Measurements from ENCODE around the gene PLXNA3.

The PLXNA3 gene

GRCh38 chrX:154458116-154458953, at the start of gene PLXNA3:
TSS of gene PLXNA3 (plus strand) at chrX:154458281. CDS start at chrX:154460184, 1,903 bp downstream.
- peak; percentile 85 for DNase-seq

GRCh38 chrX:154408659-154409221, 49.3 kb upstream of the PLXNA3 start:
- no peak for DNase-seq

GRCh38 chrX:154409222-154409871, 48.7 kb upstream of the PLXNA3 start, which contains the start of gene DNASE1L1:
TSS of gene DNASE1L1 (minus strand) at chrX:154409254. CDS start at chrX:154405568, 3,686 bp downstream.
- DNase-seq: no peak

GRCh38 chrX:154411981-154412340, 46.1 kb upstream of the PLXNA3 start:
- peak; percentile 79 for DNase-seq

DNA sequence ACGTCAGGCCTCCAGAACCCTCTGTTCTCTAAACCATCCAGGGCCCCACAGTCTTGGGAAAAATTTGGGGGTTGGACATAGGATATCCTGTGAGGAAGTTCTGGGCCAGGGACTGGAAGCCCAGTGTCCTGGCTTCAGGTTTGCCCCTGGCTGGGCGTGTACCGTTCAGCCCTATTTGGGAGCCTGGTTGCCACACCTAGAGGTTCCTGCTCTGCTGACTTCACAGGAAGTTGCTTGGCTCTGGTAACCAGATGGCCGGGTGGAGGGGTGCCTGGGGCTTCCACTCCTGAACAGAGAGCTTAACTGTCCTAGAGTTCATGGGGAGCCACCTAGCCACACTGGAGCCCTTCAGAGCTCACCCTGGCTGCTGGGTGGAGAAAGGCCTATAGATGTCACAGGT, 45.6 kb upstream of the PLXNA3 start:
- no peak for DNase-seq

- no peak for DNase-seq
Measured at GRCh38 chrX:154413142-154413541, 44.9 kb upstream of the PLXNA3 start.

GRCh38 chrX:154417157-154417556, 40.9 kb upstream of the PLXNA3 start:
- no peak for DNase-seq

GRCh38 chrX:154419189-154419588, 38.9 kb upstream of the PLXNA3 start:
- DNase-seq: no peak

GRCh38 chrX:154419688-154420401, 38.2 kb upstream of the PLXNA3 start:
- DNase-seq: no peak

DNA sequence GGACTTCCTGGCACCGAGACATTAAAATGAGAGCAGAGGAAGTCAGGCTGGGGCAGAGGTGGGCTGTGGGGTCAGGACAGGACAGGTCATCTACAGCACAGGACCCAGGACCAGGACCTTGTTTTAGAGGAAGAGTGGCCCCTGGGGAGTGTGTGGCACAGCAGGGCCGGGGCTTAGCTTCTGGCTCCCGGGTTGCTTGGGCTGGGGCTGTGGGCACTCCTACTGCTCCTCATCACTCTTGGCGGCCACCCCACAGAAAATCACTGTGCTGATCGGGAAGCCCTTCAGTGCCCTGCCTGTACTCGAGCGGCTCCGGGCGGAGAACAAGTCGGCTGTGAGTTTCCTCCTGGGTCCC, 37.7 kb upstream of the PLXNA3 start:
- DNase-seq: no peak

DNA sequence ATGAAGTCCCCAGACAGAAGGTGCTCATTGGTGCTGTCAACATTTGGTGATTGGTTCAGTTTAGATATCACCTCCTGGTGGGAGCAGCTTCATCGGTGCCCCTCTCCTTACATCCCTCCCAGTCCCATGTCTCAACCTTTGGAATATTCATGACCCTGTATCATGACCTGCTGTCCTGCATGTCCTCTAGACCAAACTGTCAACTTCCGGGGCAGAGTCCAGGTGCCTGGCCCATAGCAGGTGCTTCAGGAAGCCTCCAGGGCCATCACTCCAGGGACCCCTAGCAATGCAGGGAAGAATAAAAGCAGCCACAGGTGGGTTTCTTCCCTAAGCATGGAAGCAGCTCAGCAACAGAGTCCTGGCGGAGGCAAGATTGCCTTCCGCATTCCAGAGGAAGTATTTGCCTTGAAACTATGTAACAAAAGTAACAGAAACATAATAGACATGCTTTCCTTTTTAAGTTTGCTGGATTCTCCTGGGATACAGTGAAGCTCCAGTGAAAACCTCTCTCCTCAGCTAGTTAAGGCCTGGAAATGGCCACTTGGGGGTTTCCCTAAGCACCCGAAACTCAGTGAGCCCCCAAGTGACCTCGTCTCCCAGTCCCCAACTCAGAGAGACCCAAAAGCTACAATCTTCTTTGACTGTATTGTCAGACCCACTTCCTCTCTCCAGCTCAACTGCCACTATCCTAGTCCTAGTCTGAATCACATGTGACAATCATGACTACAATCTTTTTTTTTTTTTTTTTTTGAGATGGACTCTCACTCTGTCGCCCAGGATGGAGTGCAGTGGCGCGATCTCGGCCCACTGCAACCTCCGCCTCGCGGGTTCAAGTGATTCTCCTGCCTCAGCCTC, 30.9 kb upstream of the PLXNA3 start:
- DNase-seq: no peak

- peak; percentile 89 for DNase-seq
Measured at GRCh38 chrX:154428176-154429171, 29.6 kb upstream of the PLXNA3 start, which contains the start of gene ATP6AP1. TSS of gene ATP6AP1 (plus strand) at chrX:154428677. CDS start at chrX:154428693, 16 bp downstream.

- DNase-seq: no peak
Measured at GRCh38 chrX:154429711-154430110, 28.4 kb upstream of the PLXNA3 start.

GRCh38 chrX:154430479-154430878, 27.6 kb upstream of the PLXNA3 start:
- DNase-seq: no peak

DNA sequence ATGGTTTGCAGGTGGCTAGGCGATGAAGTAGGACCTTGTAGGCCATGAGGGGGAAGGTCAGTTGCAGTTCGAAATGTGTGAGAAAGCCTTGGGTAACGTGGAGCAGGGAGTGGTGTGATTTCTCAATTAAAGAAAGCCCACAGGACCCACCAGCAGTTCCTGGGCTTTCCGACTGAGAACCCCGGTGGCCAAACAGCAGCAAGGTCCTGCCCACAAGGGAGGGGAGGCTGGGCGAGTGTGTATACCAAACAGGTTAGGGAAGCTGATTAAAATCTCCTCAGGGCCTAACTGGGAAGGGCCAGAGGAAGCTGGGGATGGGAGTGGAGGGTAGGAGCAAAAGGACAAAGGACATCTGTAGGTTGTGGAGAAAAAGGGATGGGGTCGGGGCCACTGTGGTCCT, 27.2 kb upstream of the PLXNA3 start:
- DNase-seq: no peak

DNA sequence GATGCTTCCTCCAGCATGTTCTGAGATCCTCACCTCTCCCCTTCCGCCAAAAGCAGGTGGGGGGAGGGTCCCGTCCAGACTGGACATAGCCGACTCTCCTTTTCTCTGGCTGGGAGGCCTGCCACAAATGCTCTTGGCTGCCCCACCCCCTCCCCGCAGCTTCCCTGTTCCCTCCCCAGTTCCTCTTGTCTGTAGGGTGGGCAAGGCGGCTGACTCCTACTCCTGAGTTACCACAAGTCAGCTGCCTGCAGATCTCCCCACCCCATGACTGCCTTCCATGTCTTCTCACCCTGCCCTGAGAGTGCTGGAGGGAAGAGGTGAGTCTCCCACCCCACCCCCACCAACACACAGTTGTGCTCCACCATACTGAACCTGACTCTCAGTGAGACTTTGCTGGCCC, 26.7 kb upstream of the PLXNA3 start:
- DNase-seq: no peak

- no peak for DNase-seq
Measured at GRCh38 chrX:154432210-154432609, 25.9 kb upstream of the PLXNA3 start.

- no peak for DNase-seq
Measured at GRCh38 chrX:154433605-154434004, 24.5 kb upstream of the PLXNA3 start.

GRCh38 chrX:154434394-154435168, 23.5 kb upstream of the PLXNA3 start:
- no peak for DNase-seq

GRCh38 chrX:154435171-154435733, 22.8 kb upstream of the PLXNA3 start:
- DNase-seq: no peak

Data from activated CD8-positive, alpha-beta memory T cell treated with anti-CD3 and anti-CD28 coated beads, Interleukin-2, amount 50 U/mL, for 48 hours (primary cell).